ENCODE measurements around the gene ANKRD13D. TPM values are rescaled to one million over a fixed set of nuclear protein-coding genes. Genes with fewer than 3 reads are reported as not detected.
A peak's percentile ranks its signal among the peaks of the same experiment; 100 is the strongest.

ANKRD13D gene
- total and polyA plus RNA-seq, 8 donors: 18.5 to 96.4 (median 36.8) TPM

- no peaks in the 10 kb centered on the region for H3K27me3 ChIP-seq
- peak overlapping the region in 1 of 4 donors; percentile 4 for H3K4me3 ChIP-seq
- no peak for TF ChIP-seq POLR2AphosphoS5 (IDR thresholded peaks at IDR 0.05)
- TF ChIP-seq POLR2A (IDR thresholded peaks at IDR 0.05): no peak
- peak in 5 of 7 experiments; percentile 54 to 79 (median 59) for TF ChIP-seq CTCF (IDR thresholded peaks at IDR 0.05)
- H3K4me1 ChIP-seq: peaks cover 55 to 73% (median 72%) of the 10 kb centered on the region in 4 donors
- H3K27ac ChIP-seq: peak overlapping the region; percentile 72 to 83 (median 76)
- intact Hi-C loops (cut with DNase I; ENCODE audit: low total_unique reads): no loop called here
- H3K36me3 ChIP-seq: peaks cover 0 to 10% (median 6%) of the 10 kb centered on the region in 4 donors
- DNase-seq: peak; percentile 85 to 93
- no peaks in the 10 kb centered on the region for H3K9me3 ChIP-seq
- 11 to 20% (median 18%) methylated on average over 22 to 54 of the region's 54 CpGs for WGBS, 5 donors
These were observed 23.3 kb upstream of the ANKRD13D start for GRCh38 chr11:67265633-67266448.

- WGBS, 5 donors: 0 to 1% (median 0%) methylated on average over 37 to 102 of the region's 103 CpGs
- intact Hi-C loops (cut with DNase I; ENCODE audit: low total_unique reads): no loop called here
- H3K36me3 ChIP-seq: peaks cover 0 to 11% (median 8%) of the 10 kb centered on the region in 4 donors
- peak within 1 kb of the TSS; percentile 86 to 99 (median 97) for H3K4me3 ChIP-seq
- no peaks in the 10 kb centered on the region for H3K9me3 ChIP-seq
- peak within 1 kb of the TSS; percentile 87 to 95 (median 92) for H3K27ac ChIP-seq
- H3K4me1 ChIP-seq: peaks cover 55 to 73% (median 72%) of the 10 kb centered on the region in 4 donors
- no peaks in the 10 kb centered on the region for H3K27me3 ChIP-seq
- TF ChIP-seq POLR2A (IDR thresholded peaks at IDR 0.05) (no peak), CTCF (IDR thresholded peaks at IDR 0.05) (no peak), POLR2AphosphoS5 (IDR thresholded peaks at IDR 0.05) (no peak)
- DNase-seq: peak; percentile 52 to 86
These were observed 22.5 kb upstream of the ANKRD13D start, which contains the start of gene GRK2 for GRCh38 chr11:67266449-67267187. Gene GRK2, plus strand, starts transcription at chr11:67266473. Its CDS starts 227 bp downstream, at chr11:67266700.

- 4 to 9% (median 8%) methylated on average over 26 to 30 of the region's 30 CpGs for WGBS, 5 donors
- Histone ChIP-seq H3K36me3 (peaks cover 0 to 15% (median 13%) of the 10 kb centered on the region in 4 donors), H3K4me1 (peaks cover 59 to 73% (median 73%) of the 10 kb centered on the region in 4 donors), H3K4me3 (peak overlapping the region; percentile 86 to 99 (median 97)), H3K27me3 (no peaks in the 10 kb centered on the region), H3K9me3 (no peaks in the 10 kb centered on the region), H3K27ac (peak overlapping the region; percentile 87 to 95 (median 92))
- TF ChIP-seq POLR2AphosphoS5 (IDR thresholded peaks at IDR 0.05) (peak in 2 of 3 donors; percentile 42 to 66), EP300 (IDR thresholded peaks at IDR 0.05) (no peak)
- DNase-seq: peak; percentile 76 to 81
- intact Hi-C loops (cut with DNase I; ENCODE audit: low total_unique reads): no loop called here
These were observed 21.7 kb upstream of the ANKRD13D start for GRCh38 chr11:67267188-67268080.

- H3K4me1 ChIP-seq: peaks cover 61 to 73% (median 73%) of the 10 kb centered on the region in 4 donors
- H3K9me3 ChIP-seq: no peaks in the 10 kb centered on the region
- peak in 1 of 2 donors; percentile 47 for DNase-seq
- 39 to 47% (median 45%) methylated on average over 19 to 21 of the region's 21 CpGs for WGBS, 5 donors
- TF ChIP-seq POLR2A (IDR thresholded peaks at IDR 0.05): no peak
- TF ChIP-seq EP300 (IDR thresholded peaks at IDR 0.05): no peak
- TF ChIP-seq CTCF (IDR thresholded peaks at IDR 0.05): no peak
- TF ChIP-seq POLR2AphosphoS5 (IDR thresholded peaks at IDR 0.05): no peak
- H3K27me3 ChIP-seq: no peaks in the 10 kb centered on the region
- intact Hi-C loops (cut with DNase I; ENCODE audit: low total_unique reads): no loop called here
- H3K4me3 ChIP-seq: peak overlapping the region; percentile 86 to 99 (median 97)
- H3K27ac ChIP-seq: peak overlapping the region; percentile 87 to 95 (median 92)
- H3K36me3 ChIP-seq: peaks cover 0 to 15% (median 13%) of the 10 kb centered on the region in 4 donors
These were observed 20.8 kb upstream of the ANKRD13D start for GRCh38 chr11:67268081-67268961.
